Measurements from ENCODE around the gene SLC1A3.

DNA sequence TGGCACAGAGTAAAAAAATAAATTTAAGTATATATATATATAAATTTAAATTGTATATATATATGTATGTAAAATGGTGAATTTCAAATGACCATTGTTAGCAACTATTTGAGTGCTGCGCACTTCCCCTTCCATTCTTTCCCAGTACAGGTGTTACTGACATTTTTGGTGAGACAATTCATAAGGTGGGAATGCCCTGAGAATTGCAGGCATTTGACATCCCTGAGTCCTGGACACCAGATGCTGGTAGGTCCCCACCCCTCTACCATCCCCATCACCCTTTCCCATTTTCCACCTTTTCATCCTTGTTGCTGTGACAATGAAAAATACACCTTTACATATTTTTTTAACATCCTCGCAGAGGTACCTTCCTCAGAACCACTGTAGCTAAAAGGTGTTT is 91.6 kb downstream of the SLC1A3 start:
- TF ChIP-seq GABPA (IDR thresholded peaks at IDR 0.05; ENCODE audit: low read depth) (no peak), POLR2AphosphoS5 (IDR thresholded peaks at IDR 0.05; ENCODE audit: low read depth) (no peak)
- TF ChIP-seq, protein P1, sequence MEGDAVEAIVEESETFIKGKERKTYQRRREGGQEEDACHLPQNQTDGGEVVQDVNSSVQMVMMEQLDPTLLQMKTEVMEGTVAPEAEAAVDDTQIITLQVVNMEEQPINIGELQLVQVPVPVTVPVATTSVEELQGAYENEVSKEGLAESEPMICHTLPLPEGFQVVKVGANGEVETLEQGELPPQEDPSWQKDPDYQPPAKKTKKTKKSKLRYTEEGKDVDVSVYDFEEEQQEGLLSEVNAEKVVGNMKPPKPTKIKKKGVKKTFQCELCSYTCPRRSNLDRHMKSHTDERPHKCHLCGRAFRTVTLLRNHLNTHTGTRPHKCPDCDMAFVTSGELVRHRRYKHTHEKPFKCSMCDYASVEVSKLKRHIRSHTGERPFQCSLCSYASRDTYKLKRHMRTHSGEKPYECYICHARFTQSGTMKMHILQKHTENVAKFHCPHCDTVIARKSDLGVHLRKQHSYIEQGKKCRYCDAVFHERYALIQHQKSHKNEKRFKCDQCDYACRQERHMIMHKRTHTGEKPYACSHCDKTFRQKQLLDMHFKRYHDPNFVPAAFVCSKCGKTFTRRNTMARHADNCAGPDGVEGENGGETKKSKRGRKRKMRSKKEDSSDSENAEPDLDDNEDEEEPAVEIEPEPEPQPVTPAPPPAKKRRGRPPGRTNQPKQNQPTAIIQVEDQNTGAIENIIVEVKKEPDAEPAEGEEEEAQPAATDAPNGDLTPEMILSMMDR (IDR thresholded peaks at IDR 0.05; ENCODE audit: insufficient read depth, low read length) = no peak

Data from HL-60 (cell line).